H1 (cell line): ENCODE results near the gene ATL3. TPM values are rescaled to one million over a fixed set of nuclear protein-coding genes. Genes with fewer than 3 reads are reported as not detected.

Source experiments
- CTCF ChIA-PET: fragments of 300-600 bp; sonication (Branson Sonifier 250); formaldehyde crosslinking; loops from one replicate; lab custom pipeline; 2021; ENCODE audit not compliant: partially characterized antibody; lab: Charles Lee
- POLR2A ChIA-PET: fragments of 300-600 bp; sonication (Branson Sonifier 250); formaldehyde crosslinking; loops from one replicate; lab custom pipeline; 2021; ENCODE audit warnings: inconsistent platforms; ENCODE audit not compliant: partially characterized antibody; lab: Charles Lee
- DNase-seq, 2 experiments: peaks; one replicate each; pipeline versions ENCODE4 v3.0.0 to v3.0.0-alpha.2; 2010 to 2022; ENCODE audit warnings: low spot score in 2 of 2, low read depth in 1 of 2, mixed read lengths in 1 of 2
- FAIRE-seq: peaks from 2 replicates; lab custom pipeline; 2011; peaks lifted over from hg19 to GRCh38; lab: Jason Lieb, UNC
- H2AFZ ChIP-seq: 2 replicates; pipeline ENCODE4 v1.8.1; 2012; ENCODE audit warnings: low read length, inconsistent platforms
- H2AK5ac ChIP-seq: 2 replicates; pipeline ENCODE4 v1.6.1; 2013; ENCODE audit warnings: low read depth, low read length
- H2BK120ac ChIP-seq: replicated peaks from 2 replicates; pipeline ENCODE3; 2013; ENCODE audit warnings: low read depth, low read length, inconsistent platforms
- H2BK12ac ChIP-seq: 2 replicates; pipeline ENCODE4 v1.6.1; 2013; ENCODE audit warnings: low read depth, low read length
- H2BK15ac ChIP-seq: 2 replicates; pipeline ENCODE4 v1.6.1; 2013; ENCODE audit warnings: low read length
- H2BK20ac ChIP-seq: 2 replicates; pipeline ENCODE4 v1.6.1; 2013; ENCODE audit warnings: low read length
- H2BK5ac ChIP-seq: 2 replicates; pipeline ENCODE4 v1.6.1; 2013; ENCODE audit warnings: low read depth, low read length
- H3K14ac ChIP-seq: 2 replicates; pipeline ENCODE4 v1.6.1; 2013; ENCODE audit warnings: inconsistent platforms; ENCODE audit not compliant: insufficient read length
- H3K18ac ChIP-seq: 2 replicates; pipeline ENCODE4 v1.6.1; 2013; ENCODE audit warnings: low read length; ENCODE audit errors: extremely low read depth
- H3K23ac ChIP-seq: 2 replicates; pipeline ENCODE4 v1.6.1; 2013; ENCODE audit warnings: inconsistent platforms; ENCODE audit not compliant: insufficient read length
- H3K23me2 ChIP-seq: 2 replicates; pipeline ENCODE4 v1.6.1; 2013; ENCODE audit warnings: low read depth, low read length
- H3K27ac ChIP-seq: 2 replicates; pipeline ENCODE4 v1.6.1; 2011; ENCODE audit warnings: low read depth, low read length, inconsistent platforms
- H3K27me3 ChIP-seq, 4 experiments: replicated peaks in 1 of 4; 1 replicate in 1 of 4; 2 replicates in 3 of 4; pipeline versions ENCODE4 v1.6.1 to v1.8.1; 2011 to 2013; ENCODE audit warnings: low read length in 3 of 4, mild to moderate bottlenecking in 3 of 4, inconsistent platforms in 2 of 4, mixed read lengths in 2 of 4, moderate library complexity in 1 of 4; ENCODE audit not compliant: control insufficient read depth in 3 of 4, insufficient read depth in 3 of 4; ENCODE audit errors: extremely low read depth in 1 of 4
- H3K36me3 ChIP-seq, 4 experiments: 2 replicates each; pipeline versions ENCODE4 v1.6.1 to v1.8.1; 2011 to 2013; ENCODE audit warnings: mild to moderate bottlenecking in 4 of 4, low read length in 3 of 4, moderate library complexity in 2 of 4, control low read depth in 1 of 4, inconsistent platforms in 1 of 4; ENCODE audit not compliant: insufficient read depth in 4 of 4, control insufficient read depth in 2 of 4
- H3K4ac ChIP-seq: replicated peaks from 2 replicates; pipeline ENCODE3; 2013; ENCODE audit warnings: low read length, low read depth, mixed read lengths, inconsistent platforms; ENCODE audit not compliant: insufficient read length
- H3K4me1 ChIP-seq, 4 experiments: replicated peaks in 1 of 4; 1 replicate in 1 of 4; 2 replicates in 3 of 4; pipeline versions ENCODE4 v1.6.1 to v1.8.1; 2011 to 2013; ENCODE audit warnings: low read length in 3 of 4, inconsistent platforms in 2 of 4, mixed read lengths in 1 of 4; ENCODE audit not compliant: insufficient read depth in 4 of 4, control insufficient read depth in 3 of 4
- H3K4me2 ChIP-seq, 2 experiments: 2 replicates each; pipeline versions ENCODE4 v1.6.1 to v1.8.1; 2011 to 2013; ENCODE audit warnings: low read depth in 2 of 2, low read length in 2 of 2, control low read depth in 1 of 2, inconsistent platforms in 1 of 2, mild to moderate bottlenecking in 1 of 2; ENCODE audit not compliant: insufficient read depth in 1 of 2
- H3K4me3 ChIP-seq, 4 experiments: fragments of 200-600, 300-600 bp in 1 of 4; sonication (generic), shearing (Covaris generic), sonication (Bioruptor Twin) in 1 of 4; 2 replicates each; pipeline versions ENCODE4 v1.5.1 to v1.8.1; 2011 to 2016; ENCODE audit warnings: low read length in 4 of 4, low read depth in 3 of 4, control low read depth in 2 of 4, inconsistent platforms in 2 of 4, mild to moderate bottlenecking in 2 of 4, mixed read lengths in 1 of 4, moderate library complexity in 1 of 4; ENCODE audit not compliant: insufficient read depth in 2 of 4; ENCODE audit errors: extremely low read depth in 1 of 4
- H3K56ac ChIP-seq: replicated peaks from 2 replicates; pipeline ENCODE3; 2013; ENCODE audit warnings: low read depth, mild to moderate bottlenecking, mixed read lengths, low read length, inconsistent platforms; ENCODE audit not compliant: insufficient read length
- H3K79me1 ChIP-seq: 2 replicates; pipeline ENCODE4 v1.6.1; 2013; ENCODE audit warnings: low read depth, low read length, control low read depth
- H3K79me2 ChIP-seq, 2 experiments: 2 replicates each; pipeline versions ENCODE4 v1.6.1 to v1.8.1; 2012 to 2013; ENCODE audit warnings: low read length in 2 of 2, mild to moderate bottlenecking in 2 of 2, inconsistent platforms in 1 of 2; ENCODE audit not compliant: insufficient read depth in 2 of 2, control insufficient read depth in 1 of 2
- H3K9ac ChIP-seq, 4 experiments: replicated peaks in 1 of 4; 1 replicate in 1 of 4; 2 replicates in 3 of 4; pipeline versions ENCODE4 v1.6.1 to v1.8.1; 2011 to 2013; ENCODE audit warnings: low read depth in 3 of 4, low read length in 3 of 4, control low read depth in 2 of 4, mild to moderate bottlenecking in 2 of 4, moderate library complexity in 2 of 4, inconsistent platforms in 1 of 4; ENCODE audit errors: extremely low read depth in 1 of 4
- H3K9me3 ChIP-seq, 2 experiments: 2 replicates each; pipeline versions ENCODE4 v1.6.1 to v1.8.1; 2012 to 2013; ENCODE audit warnings: mild to moderate bottlenecking in 2 of 2, moderate library complexity in 2 of 2, control low read depth in 1 of 2, inconsistent platforms in 1 of 2, low read depth in 1 of 2, low read length in 1 of 2, mixed read lengths in 1 of 2; ENCODE audit not compliant: insufficient read depth in 2 of 2
- H4K20me1 ChIP-seq, 2 experiments: replicated peaks in 1 of 2; 2 replicates each; pipeline versions ENCODE3 to v1.8.1; 2011 to 2013; ENCODE audit warnings: inconsistent platforms in 2 of 2, low read length in 2 of 2, mild to moderate bottlenecking in 1 of 2; ENCODE audit not compliant: insufficient read depth in 2 of 2, control insufficient read depth in 1 of 2
- H4K5ac ChIP-seq: 2 replicates; pipeline ENCODE4 v1.6.1; 2013; ENCODE audit warnings: low read length, low read depth, mixed read lengths, inconsistent platforms; ENCODE audit not compliant: insufficient read length
- H4K8ac ChIP-seq: 2 replicates; pipeline ENCODE4 v1.8.0; 2013; ENCODE audit warnings: mild to moderate bottlenecking, moderate library complexity, low read length, inconsistent platforms; ENCODE audit not compliant: insufficient read depth; ENCODE audit errors: extremely low read depth
- H4K91ac ChIP-seq: replicated peaks from 2 replicates; pipeline ENCODE3; 2013; ENCODE audit warnings: low read length, mixed read lengths, inconsistent platforms; ENCODE audit not compliant: insufficient read length
- CEBPB ChIP-seq: IDR thresholded peaks from 2 replicates; pipeline ENCODE4 v1.6.1; 2012; ENCODE audit warnings: low read depth, low read length
- NANOG ChIP-seq: IDR thresholded peaks from 2 replicates; pipeline ENCODE4 v1.6.1; 2011; ENCODE audit warnings: low read length, low read depth, mild to moderate bottlenecking, inconsistent platforms; ENCODE audit not compliant: insufficient read depth, poor library complexity, severe bottlenecking
- RFX5 ChIP-seq: IDR thresholded peaks from 2 replicates; pipeline ENCODE4 v1.6.1; 2011; ENCODE audit warnings: low read depth, low read length, improper control_type of control experiment, borderline replicate concordance
- WGBS, 2 experiments: shearing (Covaris generic) in 1 of 2; methylation state at CpG; one replicate each; pipeline versions ENCODE4 v1.1.6 to v1.1.7; 2013 to 2015; ENCODE audit warnings: low lambda C conversion rate in 2 of 2, mixed read lengths in 2 of 2, inconsistent platforms in 1 of 2, low coverage in 1 of 2, missing lambda C conversion rate in 1 of 2; ENCODE audit not compliant: insufficient replicate concordance in 2 of 2, insufficient coverage in 1 of 2, insufficient read length in 1 of 2; ENCODE audit errors: extremely low coverage in 1 of 2, missing lambda C conversion rate in 1 of 2; 5-methylcytosine and 5-hydroxymethylcytosine counted together
- polyA plus RNA-seq, 7 experiments: library from polyadenylated mRNA; depleted of rRNA in 3 of 7; stranded (reverse) in 5 of 7; unstranded in 2 of 7; fragments of >200 nt in 5 of 7; fragments of 200-250 nt in 2 of 7; gene quantifications; 1 replicate in 5 of 7; 2 replicates in 1 of 7; 4 replicates in 1 of 7; pipeline versions ENCODE4 v1.2.1 to v1.2.3, GENCODE V29; 2011 to 2013; ENCODE audit warnings: missing spikeins in 2 of 7, mixed read lengths in 2 of 7
- total RNA-seq: library from RNA; stranded (reverse); fragmentation: NEBNext Ultra II Directional; extraction: Animal tissue kit (Norgen Biotek cat#: 25700); gene quantifications from 2 replicates; pipeline ENCODE4 v1.2.1, GENCODE V29; 2021

ATL3 gene
- total and polyA plus RNA-seq, 2 of the 8 experiments (the other 6 are each of a cell fraction or from before 2014, with no cell fraction given): 7.8 to 24.5 TPM

GRCh38 chr11:63586451-63587166, 84.6 kb downstream of the ATL3 start:
- H3K18ac ChIP-seq: no peak overlapping the region
- H3K79me2 ChIP-seq: no peaks in the 10 kb centered on the region
- H2AFZ ChIP-seq: no peak overlapping the region
- no peak overlapping the region for H3K9ac ChIP-seq
- ChIA-PET POLR2A (no interaction called here), CTCF (interaction anchor here (0.6 kb wide), 1 partner anchor 9 kb away, joined by 5 read pairs; no protein-coding TSS in a partner anchor)
- H3K4me2 ChIP-seq: no peak overlapping the region
- H4K20me1 ChIP-seq: no peaks in the 10 kb centered on the region
- no peak overlapping the region for H4K5ac ChIP-seq
- H2BK120ac ChIP-seq: no peak overlapping the region
- peaks cover 7% of the 10 kb centered on the region in 2 experiments; a peak in 3 of 4 replicates for H3K9me3 ChIP-seq
- no peaks in the 10 kb centered on the region; the same call in 1 of the 2 replicates for H3K79me1 ChIP-seq
- DNase-seq: no peak
- peaks cover 0 to under 1% (median 0%) of the 10 kb centered on the region in 4 experiments; a peak in 1 of 7 replicates for H3K4me1 ChIP-seq
- no peak overlapping the region for H2BK15ac ChIP-seq
- no peak for FAIRE-seq
- no peak overlapping the region for H2BK12ac ChIP-seq
- no peak overlapping the region for H3K14ac ChIP-seq
- no peak overlapping the region for H2AK5ac ChIP-seq
- no peaks in the 10 kb centered on the region for H3K23me2 ChIP-seq
- no peak overlapping the region for H3K27ac ChIP-seq
- H4K8ac ChIP-seq: no peak overlapping the region
- H3K23ac ChIP-seq: no peak overlapping the region
- 0 out of 2 replicates have a peak, but pooled peaks have one; percentile 6 for TF ChIP-seq CEBPB
- no peak for TF ChIP-seq RFX5
- no peak for TF ChIP-seq NANOG
- H3K56ac ChIP-seq: no peak overlapping the region
- 87% methylated on average over 6 of the region's 6 CpGs; no CpG with 5 or more reads in 1 of the 2 experiments for WGBS, 2 experiments
- H3K27me3 ChIP-seq: no peaks in the 10 kb centered on the region
- H3K4me3 ChIP-seq: no peak overlapping the region
- no peak overlapping the region for H3K4ac ChIP-seq
- H2BK20ac ChIP-seq: no peak overlapping the region
- H2BK5ac ChIP-seq: no peak overlapping the region
- no peak overlapping the region for H4K91ac ChIP-seq
- H3K36me3 ChIP-seq: peaks cover 9 to 75% (median 31%) of the 10 kb centered on the region in 4 experiments; a peak in 7 of 8 replicates
